ENCODE results near the gene DOCK9.

Gene DOCK9

GRCh38 chr13:98787996-98788395 is 189.9 kb downstream of the DOCK9 start:
- no peak for DNase-seq

GRCh38 chr13:98787173-98787572 is 190.7 kb downstream of the DOCK9 start:
- no peak for DNase-seq

GRCh38 chr13:98786023-98786422 is 191.8 kb downstream of the DOCK9 start:
- DNase-seq: no peak

GRCh38 chr13:98785405-98785804 is 192.5 kb downstream of the DOCK9 start:
- DNase-seq: no peak

GRCh38 chr13:98784666-98785065 is 193.2 kb downstream of the DOCK9 start:
- DNase-seq: no peak

- DNase-seq: no peak
These were observed 193.9 kb downstream of the DOCK9 start for GRCh38 chr13:98783856-98784478.

- no peak for DNase-seq
These were observed 195.2 kb downstream of the DOCK9 start for GRCh38 chr13:98782654-98783053.

GRCh38 chr13:98781905-98782304 is 196.0 kb downstream of the DOCK9 start:
- no peak for DNase-seq

GRCh38 chr13:98781470-98781869 is 196.4 kb downstream of the DOCK9 start:
- DNase-seq: no peak

- no peak for DNase-seq
These were observed 196.8 kb downstream of the DOCK9 start for GRCh38 chr13:98781045-98781444.

GRCh38 chr13:98780451-98780850 is 197.4 kb downstream of the DOCK9 start:
- DNase-seq: no peak

GRCh38 chr13:98779695-98780094 is 198.2 kb downstream of the DOCK9 start:
- DNase-seq: no peak

GRCh38 chr13:98778749-98779148 is 199.1 kb downstream of the DOCK9 start:
- no peak for DNase-seq

- DNase-seq: no peak
These were observed 201.2 kb downstream of the DOCK9 start for GRCh38 chr13:98776644-98777043.

GRCh38 chr13:98775844-98776598 is 201.8 kb downstream of the DOCK9 start:
- no peak for DNase-seq

- no peak for DNase-seq
These were observed 202.5 kb downstream of the DOCK9 start for GRCh38 chr13:98775386-98775785.

GRCh38 chr13:98774776-98775175 is 203.1 kb downstream of the DOCK9 start:
- no peak for DNase-seq

GRCh38 chr13:98773921-98774320 is 203.9 kb downstream of the DOCK9 start:
- no peak for DNase-seq

- DNase-seq: no peak
These were observed 204.9 kb downstream of the DOCK9 start for GRCh38 chr13:98772794-98773452.

- DNase-seq: no peak
These were observed 205.8 kb downstream of the DOCK9 start for GRCh38 chr13:98771838-98772611.

GRCh38 chr13:98769736-98770135 is 208.1 kb downstream of the DOCK9 start:
- no peak for DNase-seq

GRCh38 chr13:98768522-98768921 is 209.3 kb downstream of the DOCK9 start:
- no peak for DNase-seq

GRCh38 chr13:98766697-98767096 is 211.2 kb downstream of the DOCK9 start:
- no peak for DNase-seq
